Measurements from ENCODE around the gene GJD3.

DNA sequence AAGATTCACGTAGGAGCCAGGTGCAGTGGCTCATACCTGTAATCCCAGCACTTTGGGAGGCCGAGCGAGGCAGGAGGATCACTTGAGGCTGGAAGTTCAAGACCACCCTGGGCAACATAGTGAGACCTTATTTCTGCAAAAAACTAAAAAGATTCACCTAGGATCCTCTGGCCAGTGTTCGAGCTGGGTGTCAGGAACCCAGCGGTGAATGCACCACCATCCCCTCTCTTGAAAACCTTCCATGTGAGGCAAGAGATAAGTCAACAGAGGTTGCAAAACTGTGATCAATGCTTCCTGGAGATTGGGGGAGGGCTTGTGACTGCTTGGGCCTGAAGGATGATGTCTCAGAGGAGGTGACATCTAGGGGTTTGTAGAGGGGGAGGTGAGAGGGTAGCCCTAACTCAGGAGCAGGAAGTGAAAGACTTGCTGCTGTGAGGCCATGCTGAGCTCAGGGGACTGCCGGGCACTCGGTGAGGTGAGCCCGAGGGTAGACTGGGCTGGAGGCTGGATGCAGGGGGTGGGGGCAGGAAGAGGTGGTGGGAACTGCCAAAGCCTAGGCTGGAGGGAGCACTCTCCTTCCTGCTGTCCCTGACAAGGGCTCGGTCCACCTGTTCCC is 11.7 kb downstream of the GJD3 start:
- TF ChIP-seq, protein P1, sequence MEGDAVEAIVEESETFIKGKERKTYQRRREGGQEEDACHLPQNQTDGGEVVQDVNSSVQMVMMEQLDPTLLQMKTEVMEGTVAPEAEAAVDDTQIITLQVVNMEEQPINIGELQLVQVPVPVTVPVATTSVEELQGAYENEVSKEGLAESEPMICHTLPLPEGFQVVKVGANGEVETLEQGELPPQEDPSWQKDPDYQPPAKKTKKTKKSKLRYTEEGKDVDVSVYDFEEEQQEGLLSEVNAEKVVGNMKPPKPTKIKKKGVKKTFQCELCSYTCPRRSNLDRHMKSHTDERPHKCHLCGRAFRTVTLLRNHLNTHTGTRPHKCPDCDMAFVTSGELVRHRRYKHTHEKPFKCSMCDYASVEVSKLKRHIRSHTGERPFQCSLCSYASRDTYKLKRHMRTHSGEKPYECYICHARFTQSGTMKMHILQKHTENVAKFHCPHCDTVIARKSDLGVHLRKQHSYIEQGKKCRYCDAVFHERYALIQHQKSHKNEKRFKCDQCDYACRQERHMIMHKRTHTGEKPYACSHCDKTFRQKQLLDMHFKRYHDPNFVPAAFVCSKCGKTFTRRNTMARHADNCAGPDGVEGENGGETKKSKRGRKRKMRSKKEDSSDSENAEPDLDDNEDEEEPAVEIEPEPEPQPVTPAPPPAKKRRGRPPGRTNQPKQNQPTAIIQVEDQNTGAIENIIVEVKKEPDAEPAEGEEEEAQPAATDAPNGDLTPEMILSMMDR (conservative IDR thresholded peaks at IDR 0.05; ENCODE audit: low read depth in 2 of 2) = no peak
- TF ChIP-seq, protein P2, sequence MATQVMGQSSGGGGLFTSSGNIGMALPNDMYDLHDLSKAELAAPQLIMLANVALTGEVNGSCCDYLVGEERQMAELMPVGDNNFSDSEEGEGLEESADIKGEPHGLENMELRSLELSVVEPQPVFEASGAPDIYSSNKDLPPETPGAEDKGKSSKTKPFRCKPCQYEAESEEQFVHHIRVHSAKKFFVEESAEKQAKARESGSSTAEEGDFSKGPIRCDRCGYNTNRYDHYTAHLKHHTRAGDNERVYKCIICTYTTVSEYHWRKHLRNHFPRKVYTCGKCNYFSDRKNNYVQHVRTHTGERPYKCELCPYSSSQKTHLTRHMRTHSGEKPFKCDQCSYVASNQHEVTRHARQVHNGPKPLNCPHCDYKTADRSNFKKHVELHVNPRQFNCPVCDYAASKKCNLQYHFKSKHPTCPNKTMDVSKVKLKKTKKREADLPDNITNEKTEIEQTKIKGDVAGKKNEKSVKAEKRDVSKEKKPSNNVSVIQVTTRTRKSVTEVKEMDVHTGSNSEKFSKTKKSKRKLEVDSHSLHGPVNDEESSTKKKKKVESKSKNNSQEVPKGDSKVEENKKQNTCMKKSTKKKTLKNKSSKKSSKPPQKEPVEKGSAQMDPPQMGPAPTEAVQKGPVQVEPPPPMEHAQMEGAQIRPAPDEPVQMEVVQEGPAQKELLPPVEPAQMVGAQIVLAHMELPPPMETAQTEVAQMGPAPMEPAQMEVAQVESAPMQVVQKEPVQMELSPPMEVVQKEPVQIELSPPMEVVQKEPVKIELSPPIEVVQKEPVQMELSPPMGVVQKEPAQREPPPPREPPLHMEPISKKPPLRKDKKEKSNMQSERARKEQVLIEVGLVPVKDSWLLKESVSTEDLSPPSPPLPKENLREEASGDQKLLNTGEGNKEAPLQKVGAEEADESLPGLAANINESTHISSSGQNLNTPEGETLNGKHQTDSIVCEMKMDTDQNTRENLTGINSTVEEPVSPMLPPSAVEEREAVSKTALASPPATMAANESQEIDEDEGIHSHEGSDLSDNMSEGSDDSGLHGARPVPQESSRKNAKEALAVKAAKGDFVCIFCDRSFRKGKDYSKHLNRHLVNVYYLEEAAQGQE (IDR thresholded peaks at IDR 0.05; ENCODE audit: unreplicated experiment) = no peak
- TF ChIP-seq POLR2AphosphoS5 (IDR thresholded peaks at IDR 0.05; ENCODE audit: low read depth) (no peak), EZH2 (IDR thresholded peaks at IDR 0.05; ENCODE audit: low read depth, unreplicated experiment) (no peak), JUNB (IDR thresholded peaks at IDR 0.05; ENCODE audit: unreplicated experiment) (no peak), EZH2phosphoT487 (IDR thresholded peaks at IDR 0.05; ENCODE audit: unreplicated experiment) (no peak), ZNF331 (CRISPR knock-in tag; IDR thresholded peaks at IDR 0.05; ENCODE audit: low read depth) (no peak), CREB1 (CRISPR knock-in tag; IDR thresholded peaks at IDR 0.05; ENCODE audit: low read depth) (no peak), STAT1 (IDR thresholded peaks at IDR 0.05; ENCODE audit: unreplicated experiment) (no peak)
- TF ChIP-seq, protein P3, sequence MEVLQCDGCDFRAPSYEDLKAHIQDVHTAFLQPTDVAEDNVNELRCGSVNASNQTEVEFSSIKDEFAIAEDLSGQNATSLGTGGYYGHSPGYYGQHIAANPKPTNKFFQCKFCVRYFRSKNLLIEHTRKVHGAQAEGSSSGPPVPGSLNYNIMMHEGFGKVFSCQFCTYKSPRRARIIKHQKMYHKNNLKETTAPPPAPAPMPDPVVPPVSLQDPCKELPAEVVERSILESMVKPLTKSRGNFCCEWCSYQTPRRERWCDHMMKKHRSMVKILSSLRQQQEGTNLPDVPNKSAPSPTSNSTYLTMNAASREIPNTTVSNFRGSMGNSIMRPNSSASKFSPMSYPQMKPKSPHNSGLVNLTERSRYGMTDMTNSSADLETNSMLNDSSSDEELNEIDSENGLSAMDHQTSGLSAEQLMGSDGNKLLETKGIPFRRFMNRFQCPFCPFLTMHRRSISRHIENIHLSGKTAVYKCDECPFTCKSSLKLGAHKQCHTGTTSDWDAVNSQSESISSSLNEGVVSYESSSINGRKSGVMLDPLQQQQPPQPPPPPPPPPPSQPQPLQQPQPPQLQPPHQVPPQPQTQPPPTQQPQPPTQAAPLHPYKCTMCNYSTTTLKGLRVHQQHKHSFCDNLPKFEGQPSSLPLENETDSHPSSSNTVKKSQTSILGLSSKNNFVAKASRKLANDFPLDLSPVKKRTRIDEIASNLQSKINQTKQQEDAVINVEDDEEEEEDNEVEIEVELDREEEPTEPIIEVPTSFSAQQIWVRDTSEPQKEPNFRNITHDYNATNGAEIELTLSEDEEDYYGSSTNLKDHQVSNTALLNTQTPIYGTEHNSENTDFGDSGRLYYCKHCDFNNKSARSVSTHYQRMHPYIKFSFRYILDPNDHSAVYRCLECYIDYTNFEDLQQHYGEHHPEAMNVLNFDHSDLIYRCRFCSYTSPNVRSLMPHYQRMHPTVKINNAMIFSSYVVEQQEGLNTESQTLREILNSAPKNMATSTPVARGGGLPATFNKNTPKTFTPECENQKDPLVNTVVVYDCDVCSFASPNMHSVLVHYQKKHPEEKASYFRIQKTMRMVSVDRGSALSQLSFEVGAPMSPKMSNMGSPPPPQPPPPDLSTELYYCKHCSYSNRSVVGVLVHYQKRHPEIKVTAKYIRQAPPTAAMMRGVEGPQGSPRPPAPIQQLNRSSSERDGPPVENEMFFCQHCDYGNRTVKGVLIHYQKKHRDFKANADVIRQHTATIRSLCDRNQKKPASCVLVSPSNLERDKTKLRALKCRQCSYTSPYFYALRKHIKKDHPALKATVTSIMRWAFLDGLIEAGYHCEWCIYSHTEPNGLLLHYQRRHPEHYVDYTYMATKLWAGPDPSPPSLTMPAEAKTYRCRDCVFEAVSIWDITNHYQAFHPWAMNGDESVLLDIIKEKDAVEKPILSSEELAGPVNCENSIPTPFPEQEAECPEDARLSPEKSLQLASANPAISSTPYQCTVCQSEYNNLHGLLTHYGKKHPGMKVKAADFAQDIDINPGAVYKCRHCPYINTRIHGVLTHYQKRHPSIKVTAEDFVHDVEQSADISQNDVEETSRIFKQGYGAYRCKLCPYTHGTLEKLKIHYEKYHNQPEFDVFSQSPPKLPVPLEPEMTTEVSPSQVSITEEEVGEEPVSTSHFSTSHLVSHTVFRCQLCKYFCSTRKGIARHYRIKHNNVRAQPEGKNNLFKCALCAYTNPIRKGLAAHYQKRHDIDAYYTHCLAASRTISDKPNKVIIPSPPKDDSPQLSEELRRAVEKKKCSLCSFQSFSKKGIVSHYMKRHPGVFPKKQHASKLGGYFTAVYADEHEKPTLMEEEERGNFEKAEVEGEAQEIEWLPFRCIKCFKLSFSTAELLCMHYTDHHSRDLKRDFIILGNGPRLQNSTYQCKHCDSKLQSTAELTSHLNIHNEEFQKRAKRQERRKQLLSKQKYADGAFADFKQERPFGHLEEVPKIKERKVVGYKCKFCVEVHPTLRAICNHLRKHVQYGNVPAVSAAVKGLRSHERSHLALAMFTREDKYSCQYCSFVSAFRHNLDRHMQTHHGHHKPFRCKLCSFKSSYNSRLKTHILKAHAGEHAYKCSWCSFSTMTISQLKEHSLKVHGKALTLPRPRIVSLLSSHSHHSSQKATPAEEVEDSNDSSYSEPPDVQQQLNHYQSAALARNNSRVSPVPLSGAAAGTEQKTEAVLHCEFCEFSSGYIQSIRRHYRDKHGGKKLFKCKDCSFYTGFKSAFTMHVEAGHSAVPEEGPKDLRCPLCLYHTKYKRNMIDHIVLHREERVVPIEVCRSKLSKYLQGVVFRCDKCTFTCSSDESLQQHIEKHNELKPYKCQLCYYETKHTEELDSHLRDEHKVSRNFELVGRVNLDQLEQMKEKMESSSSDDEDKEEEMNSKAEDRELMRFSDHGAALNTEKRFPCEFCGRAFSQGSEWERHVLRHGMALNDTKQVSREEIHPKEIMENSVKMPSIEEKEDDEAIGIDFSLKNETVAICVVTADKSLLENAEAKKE (CRISPR knock-in tag; IDR thresholded peaks at IDR 0.05) = no peak

All from GM23338 (cell line).